Calu3 (cell line): ENCODE data around the gene PTPRN2. TPM values are rescaled to one million over a fixed set of nuclear protein-coding genes. Genes with fewer than 3 reads are reported as not detected.

Experiments
- BruUV-seq: library from RNA; stranded (reverse); fragments of 400-500 nt; replicated peaks from 2 replicates; lab custom pipeline; 2021; lab: Mats Ljungman, UMichigan
- CTCF ChIA-PET: fragments of 300-600 bp; sonication (Branson Sonifier 250); formaldehyde crosslinking; loops from one replicate; lab custom pipeline; 2022; ENCODE audit warnings: antibody characterized with exemption; lab: Charles Lee
- DNase-seq: peaks from one replicate; pipeline ENCODE4 v3.0.0; 2022
- H3K27ac Mint-ChIP-seq: one replicate; pipeline ENCODE4 v1.8.0; 2022; ENCODE audit warnings: mixed read lengths; ENCODE audit not compliant: unreplicated experiment
- H3K27me3 Mint-ChIP-seq: one replicate; pipeline ENCODE4 v1.8.0; 2022; ENCODE audit warnings: mixed read lengths; ENCODE audit not compliant: unreplicated experiment
- H3K36me3 Mint-ChIP-seq: one replicate; pipeline ENCODE4 v1.8.0; 2022; ENCODE audit warnings: mild to moderate bottlenecking, moderate library complexity, mixed read lengths; ENCODE audit not compliant: insufficient read depth, unreplicated experiment
- H3K4me1 Mint-ChIP-seq: one replicate; pipeline ENCODE4 v1.8.0; 2022; ENCODE audit warnings: mild to moderate bottlenecking, low read depth, mixed read lengths; ENCODE audit not compliant: unreplicated experiment
- H3K4me3 Mint-ChIP-seq: one replicate; pipeline ENCODE4 v1.8.0; 2022; ENCODE audit warnings: mild to moderate bottlenecking, low read depth, moderate library complexity, mixed read lengths; ENCODE audit not compliant: unreplicated experiment
- H3K9me3 Mint-ChIP-seq: one replicate; pipeline ENCODE4 v1.8.0; 2022; ENCODE audit warnings: low read depth, mixed read lengths; ENCODE audit not compliant: unreplicated experiment
- intact Hi-C: fragments of 100-400 bp; cut with micrococcal nuclease; formaldehyde crosslinking; loops from one replicate; pipeline ENCODE4 v1.10.0; 2022; ENCODE audit not compliant: unreplicated experiment
- total RNA-seq: library from RNA; stranded (reverse); gene quantifications from 2 replicates; pipeline ENCODE4 v1.2.3, GENCODE V29; 2022
- TF ChIP-seq, protein P1 (sequence below): fragments of 200-600 bp; IDR thresholded peaks from one replicate; pipeline ENCODE4 v1.8.0; 2022; ENCODE audit warnings: antibody characterized with exemption; ENCODE audit not compliant: unreplicated experiment

Gene PTPRN2
- total RNA-seq, 1 experiment from 2014 or later: 2.0 TPM

DNA sequence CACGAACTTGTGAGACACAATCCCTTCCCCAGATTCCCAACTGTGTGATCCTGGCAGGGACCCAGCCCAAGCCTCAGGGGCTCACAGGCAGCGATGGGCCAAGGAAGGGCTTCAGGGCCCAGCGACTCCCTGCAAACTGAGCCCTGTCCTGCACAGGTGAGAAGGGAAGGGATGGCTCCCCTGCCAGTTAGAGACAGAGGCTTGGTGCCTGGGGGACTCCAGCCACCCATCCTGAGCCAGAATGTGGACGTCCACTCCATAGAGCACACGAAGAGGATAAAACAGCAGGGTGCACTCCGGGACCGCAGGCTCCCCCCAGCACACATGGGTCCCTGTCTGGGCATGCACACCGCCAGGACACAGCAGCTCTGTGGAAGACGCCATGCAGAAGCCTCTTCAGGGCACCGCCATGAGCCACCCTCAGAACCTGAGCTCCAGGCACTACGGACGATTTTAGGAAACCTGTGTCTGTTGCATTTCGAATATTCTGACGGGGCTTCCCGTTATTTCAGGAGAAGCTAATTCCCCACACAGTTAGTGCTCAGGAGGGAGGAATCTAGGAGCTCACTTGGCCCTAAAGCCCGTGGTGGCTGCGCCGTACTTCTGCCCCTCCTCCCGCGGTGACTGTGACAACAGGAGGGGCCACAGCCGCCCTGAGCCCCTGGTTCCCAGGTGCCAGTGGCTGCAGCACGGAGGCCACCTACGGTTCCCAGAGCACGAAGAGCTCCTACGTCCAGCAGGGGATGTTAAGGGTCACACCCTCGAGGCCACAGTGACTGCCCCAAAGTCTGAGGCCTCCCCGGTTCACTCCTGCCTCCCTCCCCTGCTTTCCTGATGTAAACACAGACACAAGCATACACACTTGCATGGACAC, 326.0 kb downstream of the PTPRN2 start:
- CTCF ChIA-PET: no interaction called here
- no peak overlapping the region for H3K27ac Mint-ChIP-seq
- no peaks in the 10 kb centered on the region for H3K27me3 Mint-ChIP-seq
- intact Hi-C loops: no loop called here
- DNase-seq: no peak
- no peak overlapping the region for H3K4me3 Mint-ChIP-seq
- H3K9me3 Mint-ChIP-seq: peaks cover 6% of the 10 kb centered on the region
- TF ChIP-seq, protein P1, sequence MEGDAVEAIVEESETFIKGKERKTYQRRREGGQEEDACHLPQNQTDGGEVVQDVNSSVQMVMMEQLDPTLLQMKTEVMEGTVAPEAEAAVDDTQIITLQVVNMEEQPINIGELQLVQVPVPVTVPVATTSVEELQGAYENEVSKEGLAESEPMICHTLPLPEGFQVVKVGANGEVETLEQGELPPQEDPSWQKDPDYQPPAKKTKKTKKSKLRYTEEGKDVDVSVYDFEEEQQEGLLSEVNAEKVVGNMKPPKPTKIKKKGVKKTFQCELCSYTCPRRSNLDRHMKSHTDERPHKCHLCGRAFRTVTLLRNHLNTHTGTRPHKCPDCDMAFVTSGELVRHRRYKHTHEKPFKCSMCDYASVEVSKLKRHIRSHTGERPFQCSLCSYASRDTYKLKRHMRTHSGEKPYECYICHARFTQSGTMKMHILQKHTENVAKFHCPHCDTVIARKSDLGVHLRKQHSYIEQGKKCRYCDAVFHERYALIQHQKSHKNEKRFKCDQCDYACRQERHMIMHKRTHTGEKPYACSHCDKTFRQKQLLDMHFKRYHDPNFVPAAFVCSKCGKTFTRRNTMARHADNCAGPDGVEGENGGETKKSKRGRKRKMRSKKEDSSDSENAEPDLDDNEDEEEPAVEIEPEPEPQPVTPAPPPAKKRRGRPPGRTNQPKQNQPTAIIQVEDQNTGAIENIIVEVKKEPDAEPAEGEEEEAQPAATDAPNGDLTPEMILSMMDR: no peak
- no TSS peak for BruUV-seq
- H3K36me3 Mint-ChIP-seq: no peaks in the 10 kb centered on the region
- H3K4me1 Mint-ChIP-seq: no peaks in the 10 kb centered on the region

DNA sequence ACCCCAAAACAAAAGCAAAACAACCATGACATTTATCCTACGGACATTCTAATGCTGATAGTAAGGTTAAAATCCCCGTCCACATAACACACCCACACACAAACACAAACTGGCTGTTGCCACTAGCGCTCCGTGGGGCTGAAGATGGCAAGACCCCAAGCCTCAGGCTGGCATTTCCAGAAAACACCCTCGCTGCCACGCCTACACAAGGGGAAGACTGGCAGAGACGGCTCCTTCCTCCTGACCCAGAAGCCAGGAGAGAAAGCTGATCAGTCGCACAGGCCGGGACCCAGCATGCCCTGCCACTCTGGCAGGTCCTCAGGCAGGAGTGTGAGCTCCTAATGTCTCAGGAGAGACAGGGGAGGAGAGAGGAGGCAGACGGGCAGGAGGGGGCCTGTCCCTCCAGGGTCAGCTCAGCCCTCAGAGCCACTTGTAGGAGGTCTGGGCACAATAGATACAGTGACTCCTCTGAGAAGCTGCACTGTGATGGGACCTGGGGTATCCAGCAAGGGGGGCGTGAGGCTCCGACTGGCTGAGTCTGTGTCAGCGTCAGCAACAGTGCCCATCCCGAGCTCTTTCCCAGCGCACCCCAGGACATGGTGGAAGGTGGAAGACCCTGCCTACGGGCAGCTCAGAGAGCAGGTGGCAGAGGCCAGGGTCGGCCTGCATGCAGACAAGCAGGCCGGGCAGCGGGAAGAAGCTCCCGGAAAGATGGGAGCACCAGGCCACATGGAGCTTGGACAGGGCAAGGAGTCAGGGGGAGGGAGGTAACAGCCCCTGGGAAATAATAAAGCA, 326.9 kb downstream of the PTPRN2 start:
- CTCF ChIA-PET: no interaction called here
- no TSS peak for BruUV-seq
- Mint-ChIP-seq H3K36me3 (no peaks in the 10 kb centered on the region), H3K4me1 (no peaks in the 10 kb centered on the region), H3K27ac (no peak overlapping the region), H3K4me3 (no peak overlapping the region), H3K9me3 (peaks cover 6% of the 10 kb centered on the region), H3K27me3 (no peaks in the 10 kb centered on the region)
- TF ChIP-seq, protein P1: no peak
- intact Hi-C loops: no loop called here
- DNase-seq: no peak

DNA sequence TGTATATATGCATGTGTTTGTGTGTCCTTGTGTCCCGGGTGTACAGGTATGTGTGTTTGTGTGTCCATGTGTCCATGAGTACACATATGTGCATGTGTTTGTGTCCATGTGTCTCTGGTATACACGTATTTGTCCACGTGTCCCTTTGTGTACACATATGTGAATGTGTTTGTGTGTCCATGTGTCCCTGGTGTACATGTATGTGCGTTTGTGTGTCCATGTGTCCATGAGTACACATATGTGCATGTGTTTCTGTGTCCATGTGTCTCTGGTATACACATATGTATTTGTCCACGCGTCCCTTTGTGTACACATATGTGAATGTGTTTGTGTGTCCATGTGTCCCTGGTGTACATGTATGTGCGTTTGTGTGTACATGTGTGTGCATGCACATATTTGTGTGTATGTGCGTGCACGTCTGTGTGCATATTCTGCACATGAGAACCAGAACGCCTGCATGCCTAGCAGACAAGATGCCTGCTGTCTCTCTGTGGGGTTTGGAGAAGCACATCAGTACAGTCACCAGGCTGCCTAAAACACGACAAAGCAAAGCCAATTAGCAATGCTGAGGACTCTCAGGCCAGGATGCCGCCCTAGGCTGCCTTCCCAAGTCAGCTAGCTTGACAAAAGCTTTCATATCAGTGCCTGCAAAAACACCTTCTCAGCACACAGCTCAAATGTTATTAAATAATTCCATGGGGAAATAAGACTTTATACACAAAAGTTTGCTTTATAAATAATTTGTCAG, 327.8 kb downstream of the PTPRN2 start:
- no peaks in the 10 kb centered on the region for H3K36me3 Mint-ChIP-seq
- CTCF ChIA-PET: no interaction called here
- no peak overlapping the region for H3K4me3 Mint-ChIP-seq
- no peaks in the 10 kb centered on the region for H3K4me1 Mint-ChIP-seq
- intact Hi-C loops: no loop called here
- TF ChIP-seq, protein P1: no peak
- no peaks in the 10 kb centered on the region for H3K27me3 Mint-ChIP-seq
- DNase-seq: no peak
- no TSS peak for BruUV-seq
- H3K27ac Mint-ChIP-seq: no peak overlapping the region
- H3K9me3 Mint-ChIP-seq: peaks cover 6% of the 10 kb centered on the region

DNA sequence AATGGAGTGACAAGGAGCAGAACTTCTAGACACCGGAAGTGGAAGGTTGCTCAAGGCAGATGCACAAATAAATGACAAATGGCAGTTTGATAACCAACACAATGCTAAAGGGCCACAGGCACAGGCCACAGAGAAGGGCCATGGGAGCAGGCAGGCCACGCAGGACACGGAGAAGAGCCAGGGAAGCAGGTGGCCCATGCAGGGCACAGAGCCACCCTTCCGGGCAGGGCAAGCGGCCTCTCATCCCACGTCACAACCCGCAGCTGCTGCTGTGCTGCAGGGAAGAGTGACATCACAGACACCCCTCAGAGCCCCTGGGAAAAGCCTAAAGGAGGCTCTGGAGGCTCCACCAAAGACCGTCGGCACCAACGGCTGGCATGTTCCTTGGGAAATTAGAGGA, 328.5 kb downstream of the PTPRN2 start:
- Mint-ChIP-seq H3K4me1 (no peaks in the 10 kb centered on the region), H3K27ac (no peak overlapping the region), H3K36me3 (no peaks in the 10 kb centered on the region), H3K27me3 (no peaks in the 10 kb centered on the region), H3K4me3 (no peak overlapping the region), H3K9me3 (peaks cover 6% of the 10 kb centered on the region)
- intact Hi-C loops: no loop called here
- TF ChIP-seq, protein P1: no peak
- BruUV-seq: no TSS peak
- CTCF ChIA-PET: no interaction called here
- DNase-seq: no peak
